ENCODE measurements around the gene TRAF1.

The TRAF1 gene

DNA sequence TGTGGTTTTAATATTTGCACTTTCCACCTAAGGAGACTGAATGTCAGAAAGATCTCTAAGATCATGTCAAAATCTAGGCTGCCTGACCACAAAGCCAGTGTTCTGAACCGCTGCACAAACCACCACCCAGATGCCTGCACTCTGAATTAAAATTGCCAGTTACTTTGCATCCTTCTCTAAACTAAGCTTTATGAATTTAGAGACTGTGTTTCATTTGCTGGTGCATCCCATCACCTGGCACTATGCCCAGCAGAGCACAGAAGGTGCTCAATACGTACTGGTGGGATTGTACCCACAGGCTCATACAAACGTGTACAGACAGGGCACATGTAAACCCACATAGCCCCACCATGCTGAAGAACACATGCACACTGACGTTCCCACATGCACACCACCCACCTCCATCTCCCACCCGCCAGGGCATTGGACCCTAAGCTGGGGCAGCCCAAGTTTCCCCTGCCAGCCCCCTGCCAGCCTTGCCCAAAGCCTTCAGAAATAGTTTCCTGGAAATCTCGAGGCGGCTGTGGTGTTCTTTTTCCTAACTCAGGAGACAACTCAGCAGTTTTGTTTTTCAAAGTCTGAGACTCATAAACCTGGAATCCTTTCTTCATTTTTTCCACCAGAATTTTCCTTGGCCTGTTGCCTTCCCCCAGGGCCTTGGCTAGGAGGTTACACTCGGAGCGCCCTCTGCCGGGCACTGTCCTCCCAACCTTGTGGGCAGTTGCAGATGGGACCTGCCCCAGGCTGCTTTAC, 9.6 kb upstream of the TRAF1 start:
- DNase-seq (ENCODE audit: low read depth): peak; percentile 94
- peak; percentile 91 for TF ChIP-seq CTCF (IDR thresholded peaks at IDR 0.05; ENCODE audit: insufficient read depth, low read depth, low read length, missing control alignments)
- no peak overlapping the region for H3K4me3 ChIP-seq (ENCODE audit: low read length)

DNA sequence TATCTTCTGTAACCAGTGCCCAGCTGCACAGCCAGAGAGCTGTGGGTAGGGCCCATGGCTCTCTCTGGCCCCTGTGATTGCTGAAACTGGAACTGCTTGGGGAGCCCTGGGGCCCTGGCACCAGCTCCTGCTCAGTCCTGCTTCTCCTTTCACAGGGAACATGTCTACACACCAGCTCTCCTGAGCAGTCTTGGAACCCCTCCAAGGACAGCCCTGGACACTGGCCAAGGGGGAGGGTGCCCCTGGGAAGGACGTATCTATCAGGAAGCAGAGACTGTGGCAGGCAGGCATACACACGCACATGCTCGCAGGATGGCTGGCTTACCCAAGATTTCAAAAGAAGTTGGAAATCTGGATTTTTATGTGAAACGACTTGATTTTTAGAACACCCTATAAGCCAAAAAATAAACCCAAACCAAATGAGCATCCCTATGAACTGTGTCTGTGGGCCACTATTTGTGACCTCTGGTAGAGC, 8.8 kb upstream of the TRAF1 start:
- H3K4me3 ChIP-seq (ENCODE audit: low read length): no peak overlapping the region
- DNase-seq (ENCODE audit: low read depth): peak; percentile 100
- no peak for TF ChIP-seq CTCF (IDR thresholded peaks at IDR 0.05; ENCODE audit: insufficient read depth, low read depth, low read length, missing control alignments)

- no peak overlapping the region for H3K4me3 ChIP-seq (ENCODE audit: low read length)
- TF ChIP-seq CTCF (IDR thresholded peaks at IDR 0.05; ENCODE audit: insufficient read depth, low read depth, low read length, missing control alignments): no peak
- no peak for DNase-seq (ENCODE audit: low read depth)
Observed at GRCh38 chr9:120934281-120934680, 7.7 kb upstream of the TRAF1 start.

DNA sequence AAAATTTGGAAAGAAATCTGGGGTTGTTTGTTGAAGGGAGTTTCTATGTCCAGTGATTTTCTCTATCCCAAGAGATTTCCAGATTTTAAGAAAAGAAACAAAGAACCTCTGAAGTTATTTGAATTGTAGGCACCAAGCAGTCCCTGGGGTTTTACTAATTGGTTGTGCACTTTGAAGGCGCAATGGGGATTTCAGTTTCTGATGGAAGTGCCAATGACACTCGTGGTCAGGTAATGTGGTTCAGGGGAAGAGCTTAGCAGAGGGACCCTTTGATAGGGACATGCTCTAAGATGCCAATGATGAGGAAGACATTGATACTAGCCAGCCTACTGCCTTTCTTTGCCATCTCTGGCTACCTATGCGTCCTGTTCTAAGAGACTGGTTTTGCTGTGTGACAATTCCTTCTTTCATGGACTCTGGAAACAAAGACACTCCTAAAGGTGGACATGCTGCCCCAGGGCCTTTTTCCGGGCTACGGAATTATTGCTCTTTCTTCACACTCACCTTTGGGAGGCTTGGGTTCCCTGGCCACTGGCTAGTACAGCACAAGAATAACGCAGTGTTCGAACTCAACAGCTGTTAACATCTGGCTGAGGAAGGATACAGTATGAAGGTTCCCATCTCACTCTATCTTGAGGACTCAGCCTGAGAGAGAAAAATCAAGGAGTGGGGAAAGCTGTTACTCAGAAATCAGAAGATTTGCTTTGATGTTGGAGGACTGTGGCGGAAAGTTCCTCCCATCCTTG, 6.9 kb upstream of the TRAF1 start:
- H3K4me3 ChIP-seq (ENCODE audit: low read length): no peak overlapping the region
- DNase-seq (ENCODE audit: low read depth): no peak
- no peak for TF ChIP-seq CTCF (IDR thresholded peaks at IDR 0.05; ENCODE audit: insufficient read depth, low read depth, low read length, missing control alignments)

- no peak for TF ChIP-seq CTCF (IDR thresholded peaks at IDR 0.05; ENCODE audit: insufficient read depth, low read depth, low read length, missing control alignments)
- H3K4me3 ChIP-seq (ENCODE audit: low read length): no peak overlapping the region
- no peak for DNase-seq (ENCODE audit: low read depth)
Observed at GRCh38 chr9:120932086-120932823, 5.7 kb upstream of the TRAF1 start.

DNA sequence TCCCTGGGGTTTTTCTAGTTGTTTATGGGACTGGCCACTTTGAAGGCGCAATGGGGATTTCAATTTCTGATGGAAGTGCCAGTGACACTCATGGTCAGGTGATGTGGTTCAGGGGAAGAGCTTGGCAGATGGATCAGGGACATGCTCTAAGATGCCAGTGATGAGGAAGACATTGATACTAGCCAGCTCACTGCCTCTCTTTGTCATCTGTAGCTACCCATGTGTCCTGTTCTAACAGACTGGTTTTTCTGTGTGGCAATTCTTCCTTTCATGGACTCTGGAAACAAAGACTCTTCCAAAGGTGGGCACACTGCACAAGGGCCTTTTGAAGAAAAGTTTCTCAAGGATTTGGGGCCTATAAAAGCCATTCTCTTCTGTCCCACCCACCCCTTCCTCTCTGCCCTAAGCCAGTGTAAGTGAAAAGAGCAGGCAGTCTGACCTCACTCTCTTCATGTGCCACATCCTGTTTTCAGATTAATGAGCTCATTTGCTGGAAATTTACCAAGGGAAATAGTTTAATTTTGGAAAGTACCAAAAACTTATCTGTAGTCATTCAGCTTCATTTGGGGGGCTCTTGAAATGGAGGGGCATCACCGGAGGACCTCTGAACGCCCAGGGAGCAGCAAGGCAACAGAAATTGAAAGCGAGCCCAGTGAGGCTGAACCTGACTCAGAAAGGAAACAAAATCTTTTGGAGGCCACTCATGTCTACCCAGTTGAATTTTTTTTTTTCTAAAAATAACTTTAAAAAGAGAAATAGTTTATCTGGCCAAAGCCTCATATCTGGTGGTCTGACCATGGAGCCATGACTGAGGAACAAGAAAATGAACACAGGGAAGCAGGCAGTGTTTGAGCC, 4.9 kb upstream of the TRAF1 start:
- H3K4me3 ChIP-seq (ENCODE audit: low read length): no peak overlapping the region
- peak; percentile 70 for DNase-seq (ENCODE audit: low read depth)
- no peak for TF ChIP-seq CTCF (IDR thresholded peaks at IDR 0.05; ENCODE audit: insufficient read depth, low read depth, low read length, missing control alignments)
